ENCODE results near the gene MLIP.

- TF ChIP-seq CTCF (IDR thresholded peaks at IDR 0.05) (no peak), POLR2A (IDR thresholded peaks at IDR 0.05) (no peak)
Measured at GRCh38 chr6:54273214-54273820, 162.1 kb downstream of the MLIP start.

Data from Peyer's patch (tissue), 4 donors.